Smooth muscle cell (in vitro differentiated cells): ENCODE measurements around the gene WDR20. TPM values are rescaled to one million over a fixed set of nuclear protein-coding genes. Genes with fewer than 3 reads are reported as not detected.

Source experiments
- DNase-seq: peaks from one replicate; lab custom pipeline; 2025; ENCODE audit not compliant: unreplicated experiment; lab: John Stamatoyannopoulos, UW
- H2AFZ ChIP-seq: fragments of 200-600 bp; sonication (generic); 2 replicates; pipeline ENCODE4 v1.6.0; 2016; ENCODE audit warnings: antibody characterized with exemption, low read depth, mild to moderate bottlenecking
- H3F3A ChIP-seq: fragments of 200-600 bp; sonication (generic); 2 replicates; pipeline ENCODE4 v1.6.0; 2017; ENCODE audit warnings: antibody characterized with exemption, low read depth
- H3K27ac ChIP-seq: fragments of 200-600 bp; sonication (generic); 2 replicates; pipeline ENCODE4 v1.5.1; 2016; ENCODE audit warnings: low read depth, mild to moderate bottlenecking
- H3K27me3 ChIP-seq: fragments of 200-600 bp; sonication (generic); 2 replicates; pipeline ENCODE4 v1.6.1; 2016; ENCODE audit warnings: low read depth, mild to moderate bottlenecking
- H3K36me3 ChIP-seq: fragments of 200-600 bp; sonication (generic); 2 replicates; pipeline ENCODE4 v1.5.1; 2016; ENCODE audit warnings: low read depth
- H3K4me1 ChIP-seq: fragments of 200-600 bp; sonication (generic); 2 replicates; pipeline ENCODE4 v1.5.1; 2016; ENCODE audit warnings: low read depth
- H3K4me2 ChIP-seq: fragments of 200-600 bp; sonication (generic); 2 replicates; pipeline ENCODE4 v1.6.0; 2016; ENCODE audit warnings: mild to moderate bottlenecking
- H3K4me3 ChIP-seq: fragments of 200-600 bp; sonication (generic); 2 replicates; pipeline ENCODE4 v1.5.1; 2016; ENCODE audit warnings: mild to moderate bottlenecking
- H3K79me2 ChIP-seq: fragments of 200-600 bp; sonication (generic); 2 replicates; pipeline ENCODE4 v1.6.0; 2016; ENCODE audit warnings: low read depth, mild to moderate bottlenecking
- H3K9ac ChIP-seq: fragments of 200-600 bp; sonication (generic); 2 replicates; pipeline ENCODE4 v1.6.0; 2016; ENCODE audit warnings: low read depth
- H3K9me3 ChIP-seq: fragments of 200-600 bp; sonication (generic); replicated peaks from 2 replicates; pipeline ENCODE4 v1.5.1; 2016; ENCODE audit warnings: low read depth
- H4K20me1 ChIP-seq: fragments of 200-600 bp; sonication (generic); 2 replicates; pipeline ENCODE4 v1.6.0; 2016; ENCODE audit warnings: low read depth
- WGBS: methylation state at CpG from one replicate; pipeline ENCODE4 v1.1.7; 2016; ENCODE audit warnings: low lambda C conversion rate; 5-methylcytosine and 5-hydroxymethylcytosine counted together
- polyA plus RNA-seq: library from polyadenylated mRNA; unstranded; fragments of >200 nt; fragmentation: Nextera tagmentation; extraction: Ambion mirVana; gene quantifications from 2 replicates; pipeline ENCODE4 v1.2.1, GENCODE V29; 2016
- total RNA-seq: library from RNA; depleted of rRNA; stranded (reverse); fragments of >200 nt; gene quantifications from 2 replicates; pipeline ENCODE4 v1.2.3, GENCODE V29; 2014
- TF ChIP-seq, protein P1 (sequence below): fragments of 200-600 bp; sonication (generic); IDR thresholded peaks from 2 replicates; pipeline ENCODE4 v1.5.1; 2017; ENCODE audit warnings: borderline replicate concordance, mild to moderate bottlenecking, antibody characterized with exemption; ENCODE audit not compliant: insufficient read depth, poor library complexity, severe bottlenecking

The WDR20 gene
- total and polyA plus RNA-seq, 2 experiments from 2014 or later, result 12.0 to 19.4 TPM

DNA sequence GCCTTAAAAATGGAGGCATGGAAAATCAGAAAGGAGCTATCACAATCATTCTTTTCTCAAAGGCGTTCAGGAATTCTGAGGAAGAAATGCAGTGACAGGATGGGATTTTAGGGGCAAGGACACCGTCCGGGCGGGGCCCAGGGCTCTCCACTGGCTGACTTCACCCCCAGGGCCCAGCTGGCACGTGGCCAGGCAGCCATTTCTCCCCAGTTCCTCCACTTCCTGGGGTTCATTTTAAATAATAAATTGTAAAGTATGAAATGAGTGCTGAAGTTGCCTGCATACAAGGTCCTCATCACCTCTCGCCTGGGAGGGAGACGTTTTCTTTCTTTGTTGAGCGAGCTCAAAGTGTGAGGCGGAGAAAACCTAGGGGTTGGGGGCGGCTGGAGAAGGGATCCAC lies 73.8 kb downstream of the WDR20 start:
- Histone ChIP-seq H4K20me1 (peaks cover 92% of the 10 kb centered on the region), H3K36me3 (no peaks in the 10 kb centered on the region), H3F3A (no peaks in the 10 kb centered on the region), H3K27me3 (no peaks in the 10 kb centered on the region), H2AFZ (no peak overlapping the region), H3K4me2 (no peak overlapping the region), H3K27ac (no peak overlapping the region), H3K4me3 (no peak overlapping the region), H3K9me3 (no peaks in the 10 kb centered on the region), H3K79me2 (no peaks in the 10 kb centered on the region), H3K9ac (no peak overlapping the region), H3K4me1 (no peaks in the 10 kb centered on the region)
- DNase-seq, result no peak
- 94% methylated on average over 10 of the region's 10 CpGs for WGBS
- TF ChIP-seq, protein P1, sequence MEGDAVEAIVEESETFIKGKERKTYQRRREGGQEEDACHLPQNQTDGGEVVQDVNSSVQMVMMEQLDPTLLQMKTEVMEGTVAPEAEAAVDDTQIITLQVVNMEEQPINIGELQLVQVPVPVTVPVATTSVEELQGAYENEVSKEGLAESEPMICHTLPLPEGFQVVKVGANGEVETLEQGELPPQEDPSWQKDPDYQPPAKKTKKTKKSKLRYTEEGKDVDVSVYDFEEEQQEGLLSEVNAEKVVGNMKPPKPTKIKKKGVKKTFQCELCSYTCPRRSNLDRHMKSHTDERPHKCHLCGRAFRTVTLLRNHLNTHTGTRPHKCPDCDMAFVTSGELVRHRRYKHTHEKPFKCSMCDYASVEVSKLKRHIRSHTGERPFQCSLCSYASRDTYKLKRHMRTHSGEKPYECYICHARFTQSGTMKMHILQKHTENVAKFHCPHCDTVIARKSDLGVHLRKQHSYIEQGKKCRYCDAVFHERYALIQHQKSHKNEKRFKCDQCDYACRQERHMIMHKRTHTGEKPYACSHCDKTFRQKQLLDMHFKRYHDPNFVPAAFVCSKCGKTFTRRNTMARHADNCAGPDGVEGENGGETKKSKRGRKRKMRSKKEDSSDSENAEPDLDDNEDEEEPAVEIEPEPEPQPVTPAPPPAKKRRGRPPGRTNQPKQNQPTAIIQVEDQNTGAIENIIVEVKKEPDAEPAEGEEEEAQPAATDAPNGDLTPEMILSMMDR, result no peak

- Histone ChIP-seq H4K20me1 (peaks cover 94% of the 10 kb centered on the region), H3K4me3 (no peak overlapping the region), H3K9me3 (no peaks in the 10 kb centered on the region), H3K79me2 (no peaks in the 10 kb centered on the region), H3K4me1 (no peaks in the 10 kb centered on the region), H3K4me2 (no peak overlapping the region), H3K36me3 (no peaks in the 10 kb centered on the region), H3K9ac (no peak overlapping the region), H3K27me3 (no peaks in the 10 kb centered on the region), H2AFZ (no peak overlapping the region), H3F3A (no peaks in the 10 kb centered on the region), H3K27ac (no peak overlapping the region)
- TF ChIP-seq, protein P1, result no peak
- no peak for DNase-seq
- WGBS, result 96% methylated on average over 25 of the region's 25 CpGs
Observed at GRCh38 chr14:102213984-102214658, 74.4 kb downstream of the WDR20 start.

GRCh38 chr14:102215071-102215470 lies 75.4 kb downstream of the WDR20 start:
- Histone ChIP-seq H4K20me1 (peaks cover 94% of the 10 kb centered on the region), H2AFZ (no peak overlapping the region), H3K4me1 (no peaks in the 10 kb centered on the region), H3K27ac (no peak overlapping the region), H3K9me3 (no peaks in the 10 kb centered on the region), H3F3A (no peaks in the 10 kb centered on the region), H3K36me3 (no peaks in the 10 kb centered on the region), H3K79me2 (no peaks in the 10 kb centered on the region), H3K9ac (no peak overlapping the region), H3K4me3 (no peak overlapping the region), H3K4me2 (no peak overlapping the region), H3K27me3 (no peaks in the 10 kb centered on the region)
- DNase-seq, result no peak
- TF ChIP-seq, protein P1, result no peak
- WGBS, result 76% methylated on average over 12 of the region's 12 CpGs
